ENCODE data around the gene MGLL.

Gene MGLL

GRCh38 chr3:127680798-127681221, 141.5 kb downstream of the MGLL start:
- DNase-seq (ENCODE audit: insufficient read length, low spot score), result no peak
- FAIRE-seq, result no peak

- FAIRE-seq, result no peak
These were observed 142.1 kb downstream of the MGLL start for GRCh38 chr3:127680146-127680661.

GRCh38 chr3:127679534-127680145, 142.7 kb downstream of the MGLL start:
- FAIRE-seq, result no peak
- no peak for DNase-seq (ENCODE audit: insufficient read length, low spot score)

More at GRCh38 chr3:127680146-127680661, 142.1 kb downstream of the MGLL start:
- no peak for DNase-seq (ENCODE audit: insufficient read length, low spot score)

GRCh38 chr3:127678611-127679533, 143.4 kb downstream of the MGLL start:
- FAIRE-seq (no peak), DNase-seq (ENCODE audit: insufficient read length, low spot score) (no peak)

GRCh38 chr3:127678315-127678599, 144.1 kb downstream of the MGLL start:
- DNase-seq (ENCODE audit: insufficient read length, low spot score), result no peak
- FAIRE-seq, result no peak

GRCh38 chr3:127677541-127678314, 144.6 kb downstream of the MGLL start:
- FAIRE-seq, result no peak
- no peak for DNase-seq (ENCODE audit: insufficient read length, low spot score)

- FAIRE-seq (no peak), DNase-seq (ENCODE audit: insufficient read length, low spot score) (no peak)
These were observed 145.4 kb downstream of the MGLL start for GRCh38 chr3:127676921-127677351.

- DNase-seq (ENCODE audit: insufficient read length, low spot score), result no peak
- FAIRE-seq, result no peak
These were observed 145.9 kb downstream of the MGLL start for GRCh38 chr3:127676456-127676855.

- DNase-seq (ENCODE audit: insufficient read length, low spot score) (no peak), FAIRE-seq (no peak)
These were observed 146.5 kb downstream of the MGLL start for GRCh38 chr3:127675651-127676391.

- DNase-seq (ENCODE audit: insufficient read length, low spot score) (no peak), FAIRE-seq (no peak)
These were observed 147.5 kb downstream of the MGLL start for GRCh38 chr3:127674790-127675189.

- DNase-seq (ENCODE audit: insufficient read length, low spot score), result no peak
- no peak for FAIRE-seq
These were observed 148.1 kb downstream of the MGLL start for GRCh38 chr3:127674101-127674721.

- peak; percentile 58 for DNase-seq (ENCODE audit: insufficient read length, low spot score)
- FAIRE-seq, result no peak
These were observed 148.9 kb downstream of the MGLL start for GRCh38 chr3:127673191-127674100.

- FAIRE-seq (peak; percentile 51), DNase-seq (ENCODE audit: insufficient read length, low spot score) (peak; percentile 96)
These were observed 149.7 kb downstream of the MGLL start, which contains the start of gene ABTB1 for GRCh38 chr3:127672429-127673190. ABTB1 (plus strand) TSS chr3:127672952; CDS start chr3:127673026, 74 bp downstream.

- DNase-seq (ENCODE audit: insufficient read length, low spot score) (peak; percentile 60), FAIRE-seq (peak; percentile 40)
These were observed 150.5 kb downstream of the MGLL start for GRCh38 chr3:127671523-127672428.

GRCh38 chr3:127670761-127671522, 151.4 kb downstream of the MGLL start:
- no peak for FAIRE-seq
- DNase-seq (ENCODE audit: insufficient read length, low spot score), result no peak

GRCh38 chr3:127670229-127670559, 152.1 kb downstream of the MGLL start:
- DNase-seq (ENCODE audit: insufficient read length, low spot score) (no peak), FAIRE-seq (no peak)
